HG03066 (cell line): ENCODE results near the gene ARSB.

Experiments
- ATAC-seq: cut with Tn5 transposase; IDR thresholded peaks from one replicate; pipeline ENCODE4 v1.9.1; 2021; ENCODE audit warnings: low read depth; ENCODE audit not compliant: unreplicated experiment

Gene ARSB

DNA sequence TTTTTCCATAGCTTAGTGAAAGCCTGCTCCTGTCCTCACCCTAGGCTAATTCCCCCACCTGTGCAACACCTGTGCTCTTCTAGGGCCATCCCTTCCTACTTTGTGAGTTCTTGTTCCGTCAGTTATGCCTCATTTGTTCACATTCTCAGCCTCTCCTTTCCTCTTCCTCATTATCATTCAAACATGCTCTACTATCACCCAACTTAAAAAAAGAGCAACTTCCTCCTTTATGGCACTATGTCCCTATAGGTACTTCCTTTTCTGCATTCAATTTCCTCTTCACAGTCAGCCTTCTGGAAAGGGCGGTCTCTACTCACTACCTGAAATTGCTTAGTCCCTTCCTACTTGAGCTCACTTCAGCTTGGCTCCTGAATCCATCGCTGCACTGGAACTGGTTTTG is 224.7 kb downstream of the ARSB start:
- ATAC-seq: no peak

DNA sequence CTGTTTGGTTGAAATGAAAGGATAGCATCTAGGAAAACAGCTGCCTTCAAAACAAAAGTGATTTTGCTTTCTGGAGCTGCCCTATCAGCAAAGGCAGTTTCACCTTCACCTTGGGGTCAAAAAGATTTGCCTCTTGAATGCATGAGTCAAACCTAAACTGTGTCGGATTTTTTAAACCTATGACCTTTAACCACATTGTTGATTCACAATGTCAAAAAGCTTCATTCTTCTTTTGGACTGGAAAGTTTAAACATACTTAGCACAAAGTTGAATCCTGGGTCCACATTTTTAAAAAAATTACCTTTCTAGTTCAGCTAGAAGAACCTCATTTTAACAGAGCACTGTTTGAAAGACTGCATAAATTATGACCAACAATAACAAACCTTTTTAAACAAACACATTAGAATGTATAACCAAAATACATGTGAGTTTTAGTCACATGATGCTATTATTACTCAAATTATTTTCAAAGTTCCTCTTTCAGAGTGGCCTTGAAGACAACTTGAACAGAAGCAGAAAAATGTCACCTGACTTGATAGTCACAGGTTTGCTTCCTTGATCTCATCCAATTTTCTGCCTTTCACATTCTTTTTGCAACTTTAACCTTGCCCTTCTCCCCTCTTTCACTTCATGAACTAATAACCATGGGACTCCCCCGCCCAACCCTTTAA is 226.8 kb downstream of the ARSB start:
- ATAC-seq: peak; percentile 68

DNA sequence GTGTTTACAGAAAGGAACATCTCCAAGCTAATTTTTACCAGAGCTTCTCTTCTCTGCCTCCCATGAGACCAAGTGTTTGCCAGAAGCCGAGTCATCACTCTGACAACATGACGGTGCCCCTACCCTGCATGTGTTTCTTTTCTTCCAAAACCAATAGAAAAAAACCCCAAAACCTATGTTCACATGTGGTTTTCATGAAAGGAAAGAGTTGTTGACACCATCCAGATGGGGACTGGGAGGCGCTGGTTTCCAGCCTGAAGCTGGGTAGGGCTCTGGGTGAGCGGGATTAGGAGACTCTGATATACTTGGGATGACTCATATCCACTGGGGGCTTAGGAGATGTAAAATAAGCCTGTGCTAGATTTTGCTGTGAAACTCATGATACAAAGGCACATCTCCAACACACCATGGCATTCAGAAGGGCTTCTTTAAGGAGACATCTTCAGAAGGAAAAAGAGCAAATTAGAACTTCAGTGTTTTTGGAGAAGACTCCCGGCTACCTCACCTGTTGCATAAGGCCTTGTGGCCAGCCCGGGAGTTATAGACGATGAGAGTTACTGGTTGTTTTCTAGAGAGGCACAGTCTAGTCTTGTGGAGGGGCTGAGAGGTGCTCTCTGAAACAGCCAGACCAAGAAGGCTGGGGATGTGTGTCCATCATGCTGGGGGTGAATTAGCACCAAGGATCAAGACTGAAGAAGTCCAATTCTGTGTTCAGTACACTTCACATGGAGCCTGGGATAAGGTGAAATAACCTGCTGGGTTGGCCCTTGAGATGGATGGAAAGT is 227.6 kb downstream of the ARSB start:
- ATAC-seq: peak; percentile 41

DNA sequence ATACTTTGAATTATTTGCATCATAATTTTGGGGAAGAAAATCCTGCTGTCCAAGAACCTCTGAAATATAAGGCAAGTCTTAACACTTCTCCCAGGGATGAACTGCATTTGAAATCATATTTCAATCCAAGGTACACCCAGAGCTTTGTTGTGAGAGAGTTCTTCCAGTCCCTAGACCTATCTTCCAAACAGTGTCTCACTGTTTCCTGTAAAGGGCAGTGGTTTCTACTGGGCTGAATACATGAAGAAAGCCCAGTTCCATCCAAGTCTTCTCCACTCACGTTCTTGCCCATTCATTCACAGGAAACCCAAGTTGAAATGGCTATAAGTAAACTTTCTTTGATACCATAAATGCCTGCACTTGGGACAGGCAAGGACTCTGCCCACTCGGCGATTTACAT is 228.3 kb downstream of the ARSB start:
- ATAC-seq: no peak

DNA sequence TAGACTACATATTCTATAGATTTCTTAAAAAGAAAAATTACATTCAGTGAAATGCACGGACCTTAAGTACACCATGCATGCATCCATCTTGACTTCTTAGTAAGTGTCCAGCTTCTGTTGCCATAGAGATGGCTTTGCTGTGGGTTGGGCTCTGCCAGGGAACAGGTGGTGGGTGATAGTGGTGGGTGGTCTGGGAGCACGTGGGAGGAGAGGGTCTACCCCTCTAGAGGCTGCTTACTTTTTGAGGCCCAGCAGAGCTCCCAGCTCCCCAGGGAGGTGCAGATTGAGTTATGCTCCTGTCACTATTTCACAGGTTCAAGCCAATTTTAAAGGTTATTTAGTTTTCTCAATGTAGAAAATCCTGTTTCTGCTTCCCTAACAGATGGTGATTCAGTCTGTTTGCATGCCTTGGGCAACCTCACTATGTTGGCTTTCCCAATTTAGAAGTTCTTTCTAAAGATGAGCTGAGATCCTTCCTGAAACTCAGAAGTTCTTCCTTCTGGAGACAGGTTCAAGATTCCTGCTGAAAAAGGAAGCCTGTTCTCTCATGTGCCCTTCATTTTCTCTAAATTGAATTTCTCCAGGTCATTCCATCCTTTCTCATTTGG is 229.2 kb downstream of the ARSB start:
- no peak for ATAC-seq

DNA sequence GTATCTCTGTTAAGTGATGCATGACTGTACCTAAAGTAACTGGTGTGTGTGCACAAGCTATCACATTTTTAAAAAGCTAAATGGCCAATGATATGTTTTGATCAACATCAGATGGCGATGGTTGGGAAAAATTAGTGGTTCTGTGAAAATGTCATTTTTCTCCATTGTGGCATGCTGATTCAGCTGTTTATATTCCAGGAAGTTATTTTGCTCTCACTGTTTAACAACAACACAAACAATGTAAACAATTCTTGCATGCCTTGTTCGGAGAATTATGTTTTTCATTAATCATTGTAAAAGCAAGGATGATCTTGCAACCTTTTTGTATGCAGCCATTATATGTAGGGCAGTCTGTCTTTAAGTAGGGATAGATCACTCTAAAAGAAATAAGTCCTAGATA is 230.5 kb downstream of the ARSB start:
- ATAC-seq: no peak

DNA sequence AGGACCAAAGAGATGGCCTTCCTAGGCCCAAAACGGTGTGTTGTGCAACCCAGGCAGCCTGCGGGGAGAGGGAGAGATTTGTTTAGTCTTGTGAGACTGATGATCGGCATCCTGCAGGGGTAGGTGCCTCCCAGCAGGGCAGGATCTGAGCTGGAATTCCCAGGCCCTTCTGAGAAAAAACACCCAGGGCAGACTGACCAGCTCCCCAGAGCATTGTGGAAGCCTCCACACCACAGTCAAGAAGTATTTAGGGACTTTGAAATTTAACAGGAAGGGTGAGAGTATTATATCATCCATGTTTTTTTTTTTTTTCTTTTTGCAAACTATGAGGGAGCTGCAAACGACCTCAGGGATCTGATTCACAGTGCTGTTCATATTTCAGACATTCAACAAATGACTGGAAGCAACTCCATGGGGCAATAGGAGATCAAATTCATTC is 232.0 kb downstream of the ARSB start:
- no peak for ATAC-seq

DNA sequence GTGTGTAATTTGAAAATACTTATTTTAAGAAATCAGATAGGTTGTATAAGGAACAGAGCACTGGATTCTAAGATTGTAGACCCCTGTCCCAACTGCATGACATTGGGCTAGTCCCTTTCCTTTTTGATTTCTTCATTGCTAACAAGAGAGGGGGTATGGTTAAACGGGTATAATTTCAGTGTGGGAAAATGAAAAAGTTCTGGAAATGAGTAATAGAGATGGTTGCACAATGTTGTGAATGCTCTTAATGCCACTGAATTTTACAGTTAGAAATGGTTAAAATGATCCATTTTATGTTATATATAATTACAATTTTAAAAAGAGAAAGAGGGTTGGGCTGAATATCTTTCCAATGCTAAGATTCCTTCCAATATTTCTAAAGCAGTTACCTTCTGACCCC is 233.2 kb downstream of the ARSB start:
- no peak for ATAC-seq

DNA sequence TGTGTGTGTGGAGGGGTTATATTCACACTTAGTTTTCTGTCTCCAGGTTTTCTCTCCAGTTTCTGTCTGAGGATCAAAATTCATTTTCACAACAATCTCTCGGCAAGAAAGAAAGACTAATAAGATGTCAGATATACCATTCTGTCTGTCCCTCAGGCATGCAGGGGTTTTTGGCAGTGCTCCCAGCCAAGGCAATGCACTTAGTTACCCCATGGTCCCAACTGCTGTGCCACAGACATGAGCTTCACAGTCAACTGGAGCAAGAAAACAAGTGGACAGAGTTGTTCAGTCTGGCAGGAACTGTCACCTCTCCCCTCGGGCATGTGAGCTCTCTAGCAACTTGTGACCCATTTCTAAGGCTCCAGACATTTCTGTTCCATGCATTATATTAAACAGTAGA is 234.8 kb downstream of the ARSB start:
- ATAC-seq: no peak

DNA sequence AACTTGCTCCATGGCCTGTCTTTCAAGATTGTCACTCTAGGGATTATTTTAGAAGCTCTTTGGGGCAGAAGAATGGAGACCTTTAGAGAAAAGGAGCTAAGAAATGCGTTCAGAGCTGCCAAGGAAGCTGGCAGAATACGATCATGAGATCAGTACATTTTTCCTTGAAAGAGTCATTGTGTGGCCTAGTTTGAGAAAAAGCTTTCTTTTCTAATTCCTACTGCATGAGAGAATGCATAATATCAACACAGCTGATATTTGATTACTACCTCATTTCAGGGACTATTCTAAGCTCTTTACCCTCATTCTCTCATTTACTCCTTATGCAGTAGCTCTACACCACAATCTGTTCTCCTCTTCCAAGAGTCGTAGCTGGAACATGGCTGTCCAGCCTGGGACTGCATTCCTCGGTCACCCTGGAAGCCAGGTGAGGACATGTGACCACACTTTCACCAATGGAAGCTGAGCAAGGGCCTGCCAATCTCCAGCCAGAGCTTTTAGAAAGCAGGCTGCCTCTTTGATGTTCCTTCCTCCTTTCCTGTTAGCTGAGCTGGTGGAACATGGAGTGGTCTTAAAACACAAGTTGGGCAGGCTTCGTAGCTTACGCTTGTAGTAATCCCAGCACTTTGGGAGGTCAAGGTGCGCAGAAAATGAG is 237.3 kb downstream of the ARSB start:
- no peak for ATAC-seq

DNA sequence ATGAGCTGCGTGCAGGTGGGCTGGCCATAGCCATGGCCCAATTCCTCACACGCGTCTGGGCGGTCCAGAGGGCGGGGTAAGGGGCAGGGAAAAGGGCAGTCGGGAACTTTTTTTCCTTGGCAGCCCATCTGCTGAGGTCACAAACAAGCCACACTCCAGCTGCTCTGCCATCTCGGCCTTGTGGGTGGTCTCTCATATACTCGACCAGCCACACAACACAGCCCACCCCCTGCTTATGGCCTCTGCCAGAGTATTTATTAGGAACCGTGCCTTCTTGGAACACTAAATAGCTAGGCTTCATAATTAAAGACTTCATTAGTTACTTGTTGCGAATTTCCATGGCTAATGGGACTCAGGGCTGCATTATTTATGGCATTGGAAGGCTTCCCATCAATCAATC is 238.1 kb downstream of the ARSB start:
- no peak for ATAC-seq

DNA sequence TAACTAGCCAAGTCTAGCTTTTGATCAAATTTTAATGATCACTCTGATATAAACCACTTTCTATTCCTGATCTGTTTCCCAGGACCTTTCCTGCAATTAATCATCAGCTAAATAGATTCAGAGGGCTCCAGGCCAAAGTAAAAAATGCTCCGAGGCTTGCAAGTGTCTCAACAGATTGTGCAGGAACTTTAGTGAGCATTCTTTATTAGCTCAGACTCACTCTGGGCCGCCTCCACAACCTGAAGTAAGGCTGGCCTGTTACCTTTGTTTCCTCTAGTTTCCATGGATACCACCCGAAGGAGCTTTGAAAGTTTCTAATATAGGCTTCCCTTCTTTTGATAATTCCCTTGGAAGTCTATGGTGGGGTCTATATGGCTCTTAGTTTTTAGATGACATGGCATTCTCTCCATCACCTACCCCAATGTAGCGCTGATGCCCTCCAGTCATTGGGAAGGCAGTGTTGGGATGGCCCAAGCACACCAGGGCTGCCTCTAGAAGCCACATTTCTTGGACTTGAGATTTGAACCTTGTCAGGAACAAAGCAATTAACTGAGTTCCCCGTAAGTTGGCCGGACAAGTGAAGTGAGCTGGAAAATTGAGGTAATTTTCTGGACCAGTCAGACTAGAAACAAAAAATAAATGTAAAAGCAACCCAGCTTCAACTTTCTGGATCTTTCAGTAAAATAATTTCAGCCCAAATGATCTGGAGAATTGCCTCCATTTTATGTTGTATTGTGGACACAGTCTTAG is 238.9 kb downstream of the ARSB start:
- ATAC-seq: no peak

DNA sequence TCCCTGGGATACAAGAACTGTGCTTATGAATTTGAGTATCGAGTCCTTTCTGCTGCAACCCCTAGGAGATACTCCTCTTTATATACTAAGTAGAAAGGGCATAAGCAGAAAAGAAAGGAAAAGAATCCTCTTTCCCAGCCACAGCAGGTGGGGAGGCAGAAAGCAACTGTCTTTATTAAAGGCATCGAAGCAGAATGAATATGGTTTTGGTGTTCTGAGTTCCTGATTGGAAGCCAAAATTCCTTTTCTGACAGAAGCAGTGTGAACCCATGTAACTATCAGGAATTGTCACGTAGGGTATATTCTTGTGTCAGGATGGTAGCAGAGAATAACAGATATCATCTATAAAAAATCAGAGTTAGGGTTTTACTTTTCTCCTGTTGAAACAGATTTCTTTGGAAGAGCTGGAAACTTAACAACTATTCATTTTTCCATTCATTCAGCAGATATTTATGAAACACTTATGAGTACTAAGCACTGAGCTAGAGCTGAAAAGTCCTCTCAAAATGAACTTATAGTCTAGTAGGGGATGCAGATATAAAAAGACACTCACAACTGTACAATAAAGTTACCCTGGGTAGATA is 240.1 kb downstream of the ARSB start:
- ATAC-seq: no peak

DNA sequence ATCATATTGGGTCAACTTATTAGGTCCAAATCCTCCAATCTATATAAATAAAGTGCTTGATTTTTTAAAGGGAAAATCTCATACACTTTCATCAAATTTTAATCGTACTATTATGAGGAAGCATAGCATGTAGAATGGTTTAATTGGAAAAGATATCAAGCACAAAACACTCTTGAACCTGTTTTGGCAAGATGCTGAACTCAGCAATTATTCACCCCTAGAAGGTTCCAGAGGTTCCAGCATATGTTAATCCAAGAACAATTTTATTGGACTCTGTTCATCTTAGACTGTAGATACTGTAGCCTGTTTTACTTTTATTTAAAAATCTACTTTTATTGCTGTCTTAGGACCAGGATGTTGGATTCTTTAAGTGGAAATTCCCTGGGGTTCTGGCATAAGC is 244.1 kb downstream of the ARSB start:
- ATAC-seq: no peak

DNA sequence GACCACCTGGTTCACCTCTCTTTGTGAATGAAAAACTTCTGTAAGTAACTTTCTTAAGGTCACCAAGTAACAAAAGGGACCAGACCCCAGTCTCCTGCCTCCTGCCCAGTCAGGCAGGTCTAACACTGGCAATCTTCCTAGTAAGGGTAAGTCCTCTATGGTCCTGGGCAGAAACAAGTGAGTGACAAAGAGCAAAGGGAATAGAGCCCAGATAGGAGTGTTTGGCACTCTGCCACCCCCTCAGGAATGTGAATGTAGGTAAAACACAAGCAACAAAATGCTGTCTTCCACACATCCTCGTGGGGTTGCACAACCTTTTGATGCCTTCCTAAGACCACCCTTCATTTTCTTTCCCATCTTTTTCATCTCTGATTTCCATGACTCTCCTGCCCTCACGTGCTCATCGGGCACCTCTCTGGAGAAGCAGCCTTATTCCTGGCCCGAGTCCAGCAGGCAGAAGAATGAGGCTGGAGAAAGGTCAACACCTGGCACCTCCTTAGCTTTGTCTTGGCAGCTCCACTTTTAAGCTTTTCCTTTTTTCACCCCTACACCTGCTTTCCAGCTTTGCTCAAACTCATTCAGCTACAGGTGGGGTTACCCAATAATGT is 246.3 kb downstream of the ARSB start:
- ATAC-seq: no peak

DNA sequence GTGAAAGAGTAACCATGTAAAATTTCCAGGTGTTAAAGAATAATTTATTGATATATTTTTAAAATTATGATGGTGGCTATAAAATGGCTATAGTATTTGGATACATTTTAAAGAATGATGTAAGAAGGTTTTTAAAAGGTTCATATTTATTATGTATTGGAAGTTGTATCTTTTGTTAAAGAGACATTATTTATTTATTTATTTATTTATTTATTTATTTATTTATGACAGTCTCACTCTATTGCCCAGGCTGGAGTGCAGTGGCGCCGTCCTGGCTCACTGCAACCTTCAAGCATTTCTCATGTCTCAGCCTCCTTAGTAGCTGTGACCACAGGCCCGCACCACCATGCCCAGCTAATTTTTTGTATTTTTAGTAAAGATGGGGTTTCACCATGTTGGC is 247.0 kb downstream of the ARSB start:
- ATAC-seq: no peak

DNA sequence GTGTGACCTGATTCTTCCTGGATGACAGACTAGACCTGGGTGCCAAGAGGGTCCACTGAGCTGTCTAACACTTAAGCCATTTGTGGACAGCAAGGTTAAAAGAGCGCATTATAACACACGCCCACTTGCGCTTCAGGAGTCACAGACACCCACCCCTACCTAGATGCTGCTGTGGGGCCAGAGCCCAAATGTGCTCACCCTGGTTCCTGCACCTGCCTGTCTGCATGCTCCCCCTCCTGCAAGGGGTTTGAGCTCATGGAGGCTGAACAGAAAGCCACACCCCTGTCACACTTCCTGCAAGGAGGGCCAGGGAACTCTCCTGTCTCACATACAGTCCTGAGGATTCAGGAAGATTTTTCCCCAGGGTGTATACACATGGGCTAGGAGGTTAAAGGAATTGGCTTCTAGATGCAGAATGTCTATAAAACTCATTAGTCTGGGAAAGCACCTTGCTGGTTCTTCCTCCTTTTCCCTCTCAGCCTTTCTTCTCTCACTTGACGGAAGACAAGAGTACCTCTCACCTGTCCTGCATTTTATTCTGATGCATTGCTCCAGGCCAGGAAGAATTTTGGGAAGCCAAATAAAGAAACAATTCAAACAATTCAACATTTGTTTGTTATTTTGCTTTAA is 249.2 kb downstream of the ARSB start:
- ATAC-seq: no peak

DNA sequence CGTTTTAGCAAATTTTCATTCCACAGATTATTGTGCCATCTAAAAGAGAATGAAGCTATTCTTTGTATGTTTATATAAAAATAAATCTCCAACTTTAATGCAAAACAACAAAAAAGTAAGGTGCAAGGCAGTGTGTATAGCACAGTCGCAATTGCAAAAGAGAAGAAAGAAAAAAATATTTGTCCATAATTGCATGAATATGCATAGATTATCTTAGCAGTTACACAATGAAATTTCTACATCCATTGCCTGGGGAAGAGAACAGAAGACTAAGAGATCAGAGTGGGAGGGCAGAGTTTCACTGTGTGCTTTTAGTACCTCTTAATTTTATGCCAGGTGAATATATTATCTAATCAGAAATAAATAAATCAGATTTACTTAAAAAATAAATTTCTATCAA is 250.2 kb downstream of the ARSB start:
- ATAC-seq: no peak

DNA sequence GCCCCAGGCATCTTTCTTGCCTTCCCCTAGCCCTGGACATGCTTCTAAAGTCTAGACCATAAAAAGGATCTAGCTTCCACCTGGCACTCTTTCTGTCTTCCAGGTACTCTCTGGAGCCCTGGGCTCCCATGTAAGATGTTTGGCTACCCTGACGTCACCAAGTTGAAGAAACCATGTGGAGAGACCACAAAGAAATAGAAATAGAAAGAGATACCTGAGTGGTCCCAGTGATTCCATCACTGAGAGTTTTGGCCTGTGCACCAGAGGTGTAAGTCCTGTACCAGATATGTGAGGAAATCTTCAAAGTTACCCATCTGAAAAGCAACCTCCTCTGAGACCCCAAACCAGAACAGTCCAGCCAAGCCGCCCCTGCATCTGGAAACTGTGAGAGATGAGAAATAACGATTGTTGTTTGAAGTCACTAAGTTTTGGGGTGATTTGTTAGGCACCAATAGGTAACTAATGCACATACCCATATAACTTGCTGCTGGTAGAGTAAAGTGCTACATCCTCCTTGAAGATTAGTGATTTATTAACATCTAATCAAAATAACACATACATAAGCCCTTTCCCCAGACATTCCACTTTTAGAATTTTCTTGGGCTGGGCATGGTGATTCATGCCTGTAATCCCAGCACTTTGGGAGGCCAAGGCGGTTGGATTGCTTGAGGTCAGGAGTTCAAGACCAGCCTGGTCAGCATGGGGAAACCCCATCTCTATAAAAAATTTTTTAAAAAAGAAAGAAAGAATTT is 250.8 kb downstream of the ARSB start:
- no peak for ATAC-seq
